Ammon's horn (tissue), 1 donor: Measurements from ENCODE around the gene TXNL1.

Experiments
- DNase-seq: peaks from one replicate; pipeline ENCODE4 v3.0.0-alpha.2; 2016; ENCODE audit warnings: low spot score

The TXNL1 gene

DNA sequence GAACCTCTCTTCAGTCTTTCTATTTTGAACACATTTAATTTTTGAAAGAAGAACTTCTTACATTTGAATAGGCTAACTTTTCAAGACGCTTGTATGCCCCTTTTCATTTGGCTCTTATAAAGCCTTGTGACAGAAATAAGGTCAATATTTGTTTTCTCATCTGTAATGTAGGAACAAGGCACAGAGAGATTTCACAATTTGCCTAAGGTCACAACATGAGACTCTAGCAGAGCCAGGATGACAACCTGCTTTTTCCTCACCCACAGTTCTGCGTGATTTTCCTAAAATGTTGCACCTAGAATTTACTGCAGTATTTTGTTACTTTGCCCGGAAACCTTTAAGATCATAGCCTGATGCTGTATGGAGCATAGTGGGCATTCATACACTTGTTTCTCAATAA lies 67.4 kb downstream of the TXNL1 start:
- no peak for DNase-seq

DNA sequence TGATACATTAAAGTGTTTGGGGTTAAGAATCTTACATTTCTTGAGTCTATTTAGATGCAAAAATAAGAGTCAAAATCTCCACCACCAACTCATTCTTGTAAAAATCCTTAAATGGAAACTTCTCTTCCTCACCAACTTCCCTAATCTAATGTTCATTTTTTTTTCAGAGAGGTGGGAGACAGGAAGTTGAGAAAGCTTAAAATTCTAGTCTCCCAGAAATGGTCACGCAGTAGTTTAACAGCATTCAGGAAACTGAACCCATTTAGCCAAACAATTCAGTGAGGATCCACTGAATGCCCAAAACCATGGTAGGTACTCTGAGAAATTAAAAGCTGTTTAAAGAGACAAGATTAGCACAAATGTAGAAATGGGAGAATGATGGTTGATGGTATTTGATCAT lies 69.0 kb downstream of the TXNL1 start:
- DNase-seq, result no peak

DNA sequence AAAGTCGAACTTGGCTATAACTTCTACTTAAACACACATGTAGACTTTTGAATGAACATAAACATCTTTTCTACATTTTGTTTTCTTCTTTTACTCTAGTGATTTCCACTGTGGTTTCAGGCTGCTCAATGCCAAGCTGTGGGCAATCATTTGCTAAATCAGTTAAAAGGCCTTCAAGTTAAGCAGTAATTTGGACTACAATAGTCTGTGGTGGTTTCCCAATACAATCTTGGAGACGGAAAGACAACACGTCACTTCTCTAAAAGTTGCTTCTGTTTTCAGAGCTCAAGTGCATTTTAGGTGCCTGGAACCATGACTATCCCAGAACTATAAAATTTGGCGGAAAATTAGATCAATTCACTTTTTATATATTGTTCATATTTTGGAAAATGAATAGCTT lies 69.4 kb downstream of the TXNL1 start:
- DNase-seq, result no peak

DNA sequence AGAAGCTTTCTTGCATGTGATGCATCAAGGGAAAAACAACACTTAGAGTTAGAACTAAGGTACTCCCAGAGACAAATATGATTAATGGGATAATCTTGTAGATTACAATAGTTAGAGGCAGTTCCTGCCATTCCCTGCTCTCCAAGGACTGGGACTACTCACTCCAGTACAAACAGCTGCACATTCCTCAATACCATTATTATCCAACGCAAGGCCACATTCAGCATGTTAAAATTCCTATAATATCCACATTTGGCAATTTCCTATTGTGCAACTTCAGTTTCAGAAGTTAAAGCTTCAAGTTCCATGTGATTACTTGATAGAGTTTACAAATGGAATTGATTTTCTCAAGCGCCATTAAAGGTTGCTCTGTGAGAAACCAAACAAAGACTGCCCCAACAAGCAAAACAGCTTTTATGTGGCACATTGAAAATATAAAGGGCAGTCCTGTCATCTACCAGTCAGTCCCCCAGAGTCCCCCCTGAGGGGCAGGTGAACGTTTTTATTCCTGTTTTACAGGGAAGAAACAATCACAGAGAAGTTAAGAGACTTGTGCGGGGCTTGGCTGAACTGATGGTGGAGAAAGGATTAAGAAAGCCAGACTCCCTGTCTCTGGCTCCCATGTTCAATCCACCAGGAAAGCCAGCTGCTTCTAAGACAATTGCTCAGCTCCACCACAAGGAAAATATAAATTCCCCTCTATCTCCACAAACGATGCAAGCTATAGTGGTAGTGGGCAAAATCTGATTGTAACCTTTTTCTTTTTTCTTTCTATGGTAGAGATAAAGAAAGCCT lies 72.6 kb downstream of the TXNL1 start:
- no peak for DNase-seq

DNA sequence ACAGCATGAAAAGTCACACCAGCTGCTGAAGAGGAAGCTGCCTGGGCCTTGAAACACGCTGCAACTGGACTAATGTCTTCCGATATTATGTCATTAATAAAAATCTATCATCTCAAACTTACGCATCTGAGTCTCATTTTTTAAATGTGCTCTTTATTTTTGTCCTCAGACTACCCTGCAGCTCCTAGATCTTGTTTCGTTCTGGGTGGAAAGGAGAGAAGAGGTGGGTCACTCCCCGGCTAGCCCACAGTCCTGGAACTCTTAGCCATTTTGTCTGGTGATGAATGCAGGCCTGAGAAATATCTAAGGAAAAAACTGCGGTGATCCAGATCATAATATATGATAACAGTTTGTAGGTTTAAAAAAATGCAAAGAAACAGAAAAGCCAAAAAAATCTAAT lies 73.3 kb downstream of the TXNL1 start:
- DNase-seq, result no peak

DNA sequence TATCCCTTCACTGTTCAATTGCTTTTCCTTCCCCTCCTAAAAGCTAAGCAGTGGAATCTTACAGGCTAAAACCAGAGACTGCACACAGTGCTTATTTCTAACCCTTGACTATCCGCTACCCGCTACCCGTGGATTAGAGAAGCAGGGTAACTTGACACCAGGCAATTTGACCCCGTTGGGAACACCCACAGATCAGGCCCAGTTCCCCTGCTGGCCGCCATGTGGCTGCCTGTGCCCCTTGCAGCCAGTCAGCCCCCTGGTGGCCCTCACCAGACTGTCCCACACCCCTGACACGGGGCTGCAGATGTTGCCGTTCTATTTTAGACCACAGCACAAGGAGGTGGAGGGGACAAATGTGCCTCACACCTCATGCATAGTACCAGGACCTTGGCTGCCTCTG lies 74.8 kb downstream of the TXNL1 start:
- no peak for DNase-seq

DNA sequence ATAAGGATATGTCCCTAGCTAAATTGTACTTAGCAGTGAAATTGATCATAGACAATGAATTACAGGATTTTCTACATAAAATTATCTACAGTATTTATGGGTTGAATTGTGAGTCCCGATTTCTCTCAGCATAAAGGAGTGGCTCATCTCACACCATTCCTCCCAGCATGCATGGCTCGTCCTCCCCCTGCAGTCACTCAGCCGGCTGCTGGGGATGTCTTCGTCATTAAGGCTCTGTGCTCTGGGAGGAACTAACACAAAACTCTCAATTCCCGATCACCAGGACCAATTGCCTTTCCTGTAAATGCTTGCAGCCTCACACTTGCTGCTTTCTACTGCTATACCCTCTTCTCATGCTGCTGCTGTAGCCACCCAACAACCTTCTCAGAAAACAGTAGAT lies 75.9 kb downstream of the TXNL1 start:
- DNase-seq, result peak; percentile 33

DNA sequence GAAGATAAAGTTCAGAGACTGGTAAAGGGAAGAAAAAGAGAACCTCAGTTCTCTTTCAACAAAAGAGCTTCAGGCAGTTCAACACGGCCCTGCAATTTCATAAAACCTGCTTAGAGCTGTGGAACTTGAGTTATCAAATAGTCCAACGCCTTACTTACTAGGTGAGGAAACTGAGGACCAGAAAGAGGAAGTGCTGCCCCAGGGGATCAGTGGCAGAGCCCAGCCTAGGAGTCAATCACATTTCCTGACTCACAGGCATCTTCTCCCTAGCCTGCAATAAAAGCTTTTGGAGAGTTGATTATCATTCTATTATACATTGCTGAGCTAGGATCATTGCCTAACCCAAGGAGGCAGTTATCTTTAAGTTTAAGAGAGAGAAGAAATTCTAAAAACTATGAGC lies 77.4 kb downstream of the TXNL1 start:
- no peak for DNase-seq

DNA sequence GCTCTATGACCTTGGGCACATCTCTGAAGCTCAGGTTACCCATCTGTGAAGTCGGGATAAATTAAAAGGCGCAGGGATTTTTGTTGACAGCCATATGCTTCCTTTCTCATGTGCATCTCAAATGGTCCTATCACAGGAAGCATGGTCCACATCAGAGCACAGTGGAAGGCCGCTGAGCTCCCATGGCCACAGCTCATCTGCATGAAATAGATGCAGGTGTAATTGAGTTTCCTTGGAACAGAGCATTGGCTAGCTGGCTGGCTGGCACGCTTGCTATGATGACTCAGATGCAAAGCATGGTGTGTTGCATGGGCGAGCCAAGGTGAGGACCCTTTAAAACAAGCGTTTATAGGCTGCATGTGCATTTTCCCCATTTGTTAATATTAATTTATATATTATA lies 79.3 kb downstream of the TXNL1 start:
- no peak for DNase-seq

DNA sequence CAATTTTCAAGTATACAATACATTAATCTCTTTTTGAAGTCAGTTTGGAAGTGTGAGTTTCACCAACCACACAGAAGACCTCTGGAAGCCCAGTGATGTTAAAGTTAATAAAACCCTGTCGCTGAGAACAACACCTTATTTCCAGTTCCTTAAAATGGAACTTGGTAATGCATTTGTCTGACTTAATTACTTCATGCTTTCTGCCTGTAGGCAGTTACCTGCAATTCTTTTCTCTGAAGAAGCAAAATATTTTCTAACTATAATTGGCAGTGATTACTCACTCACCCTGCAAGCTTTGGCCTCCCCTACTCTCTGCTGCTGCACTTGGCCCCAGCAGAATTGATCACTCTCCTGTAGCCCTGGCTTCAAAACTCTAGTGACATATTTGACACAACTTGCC lies 81.5 kb downstream of the TXNL1 start:
- no peak for DNase-seq

DNA sequence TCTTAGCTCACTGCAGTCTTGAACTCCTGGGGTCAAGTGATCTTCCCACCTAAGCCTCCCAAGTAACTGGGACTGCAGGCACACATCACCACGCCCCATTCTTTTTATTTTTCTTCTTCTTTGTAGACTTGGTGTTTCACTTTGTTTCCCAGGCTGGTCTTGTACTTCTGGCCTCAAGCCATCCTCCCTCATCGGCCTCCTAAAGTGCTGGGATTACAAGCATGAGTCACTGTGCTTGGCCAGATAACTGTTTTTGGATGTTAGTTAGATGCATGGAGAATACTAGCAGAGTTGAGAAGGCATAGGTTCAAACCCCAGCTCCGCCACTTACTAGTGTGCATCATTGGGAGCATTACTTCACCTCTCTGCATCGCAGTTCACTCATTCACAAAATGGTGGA lies 88.3 kb downstream of the TXNL1 start:
- DNase-seq, result no peak
